Left lung (tissue), 10 donors: Measurements from ENCODE around the gene PPP1R1B. TPM values are rescaled to one million over a fixed set of nuclear protein-coding genes. Genes with fewer than 3 reads are reported as not detected.

ENCODE experiments used
- ATAC-seq: fragments of 200-7000 bp; cut with Tn5 transposase; one replicate; pipeline ENCODE4 v1.9.1; 2020; ENCODE audit warnings: moderate library complexity
- DNase-seq, 4 donors: peaks; one replicate each; pipeline ENCODE4 v3.0.0-alpha.2; 2013 to 2020
- H3K27ac ChIP-seq, 2 donors: fragments of 200-600 bp; sonication (generic) in 1 of 2; one replicate each; pipeline versions ENCODE4 v1.5.0 to v1.8.0; 2020 to 2021
- H3K27me3 ChIP-seq, 2 donors: fragments of 200-600 bp; sonication (generic) in 1 of 2; one replicate each; pipeline versions ENCODE4 v1.5.0 to v1.8.0; 2020 to 2021
- H3K36me3 ChIP-seq, 2 donors: fragments of 200-600 bp; sonication (generic) in 1 of 2; one replicate each; pipeline versions ENCODE4 v1.5.0 to v1.8.0; 2020 to 2021
- H3K4me1 ChIP-seq, 2 donors: fragments of 200-600 bp; one replicate each; pipeline ENCODE4 v1.8.0; 2021
- H3K4me3 ChIP-seq, 2 donors: fragments of 200-600 bp; sonication (generic) in 1 of 2; one replicate each; pipeline versions ENCODE4 v1.5.0 to v1.8.0; 2020 to 2021; ENCODE audit warnings: mild to moderate bottlenecking in 1 of 2
- H3K9me3 ChIP-seq, 2 donors: fragments of 200-600 bp; sonication (generic) in 1 of 2; one replicate each; pipeline versions ENCODE4 v1.5.0 to v1.8.0; 2020 to 2021
- CTCF ChIP-seq, 2 donors: fragments of 200-600 bp; sonication (generic) in 1 of 2; IDR thresholded peaks; one replicate each; pipeline versions ENCODE4 v1.5.0 to v1.8.0; 2021; ENCODE audit warnings: antibody characterized with exemption in 2 of 2
- intact Hi-C, 2 donors: fragments of 100-400 bp; cut with DNase I; formaldehyde crosslinking; loops; one replicate each; pipeline versions ENCODE4 v1.11.2 to v1.14.2; 2022
- polyA plus RNA-seq, 6 donors: library from polyadenylated mRNA; unstranded; fragments of 120-200 nt; gene quantifications; one replicate each; pipeline ENCODE4 v1.2.1, GENCODE V29; 2013; ENCODE audit not compliant: insufficient read length in 6 of 6
- total RNA-seq, 2 donors: library from RNA; stranded (reverse); fragmentation: NEBNext Ultra II Directional; extraction: Animal tissue kit (Norgen Biotek cat#: 25700); gene quantifications; one replicate each; pipeline ENCODE4 v1.2.1, GENCODE V29; 2021
- donor health status: DM: no; HTN: yes; CAD: no.
- donor health status: DM: no; HTN: no; CAD: no.

Gene PPP1R1B
- total and polyA plus RNA-seq, 8 donors = 10.6 to 66.4 (median 53.7) TPM

- no peak overlapping the region for H3K4me3 ChIP-seq
- DNase-seq (no peak), ATAC-seq (no peak)
- intact Hi-C loops = no loop called here
- H3K9me3 ChIP-seq = no peaks in the 10 kb centered on the region
- H3K27ac ChIP-seq = no peak overlapping the region
- H3K27me3 ChIP-seq = peaks cover 18 to 99% of the 10 kb centered on the region in 2 donors
- H3K36me3 ChIP-seq = no peaks in the 10 kb centered on the region
- no peak for TF ChIP-seq CTCF (IDR thresholded peaks at IDR 0.05)
- H3K4me1 ChIP-seq = peaks cover 0 to 4% of the 10 kb centered on the region in 2 donors
These were observed 14.4 kb upstream of the PPP1R1B start for GRCh38 chr17:39612291-39612894.

- peaks cover 12 to 99% of the 10 kb centered on the region in 2 donors for H3K27me3 ChIP-seq
These were observed 13.8 kb upstream of the PPP1R1B start for GRCh38 chr17:39612935-39613464.

GRCh38 chr17:39614545-39615157 is 12.1 kb upstream of the PPP1R1B start:
- no peaks in the 10 kb centered on the region for H3K9me3 ChIP-seq
- no peak for DNase-seq
- no peak for TF ChIP-seq CTCF (IDR thresholded peaks at IDR 0.05)
- H3K4me3 ChIP-seq = no peak overlapping the region
- H3K36me3 ChIP-seq = no peaks in the 10 kb centered on the region
- H3K4me1 ChIP-seq = peaks cover 0 to 15% of the 10 kb centered on the region in 2 donors
- intact Hi-C loops = no loop called here
- H3K27me3 ChIP-seq = peaks cover 0 to 99% of the 10 kb centered on the region in 2 donors
- no peak for ATAC-seq
- H3K27ac ChIP-seq = no peak overlapping the region

More at GRCh38 chr17:39612935-39613464, 13.8 kb upstream of the PPP1R1B start:
- H3K36me3 ChIP-seq = no peaks in the 10 kb centered on the region
- DNase-seq = no peak
- H3K27ac ChIP-seq = no peak overlapping the region
- H3K9me3 ChIP-seq = no peaks in the 10 kb centered on the region
- no peak for TF ChIP-seq CTCF (IDR thresholded peaks at IDR 0.05)
- intact Hi-C loops = no loop called here
- ATAC-seq = no peak
- peaks cover 0 to 6% of the 10 kb centered on the region in 2 donors for H3K4me1 ChIP-seq
- no peak overlapping the region for H3K4me3 ChIP-seq

GRCh38 chr17:39615434-39615833 is 11.3 kb upstream of the PPP1R1B start:
- DNase-seq = peak in 1 of 4 donors; percentile 59
- Histone ChIP-seq H3K27me3 (peaks cover 0 to 94% of the 10 kb centered on the region in 2 donors), H3K27ac (no peak overlapping the region), H3K9me3 (no peaks in the 10 kb centered on the region), H3K4me3 (no peak overlapping the region), H3K4me1 (peaks cover 0 to 15% of the 10 kb centered on the region in 2 donors), H3K36me3 (no peaks in the 10 kb centered on the region)
- TF ChIP-seq CTCF (IDR thresholded peaks at IDR 0.05) = no peak
- intact Hi-C loops = no loop called here
- no peak for ATAC-seq

GRCh38 chr17:39617100-39617445 is 9.7 kb upstream of the PPP1R1B start:
- ATAC-seq = no peak
- intact Hi-C loops = no loop called here
- TF ChIP-seq CTCF (IDR thresholded peaks at IDR 0.05) = no peak

More at GRCh38 chr17:39617100-39617445, 9.7 kb upstream of the PPP1R1B start:
- DNase-seq = no peak
- Histone ChIP-seq H3K4me3 (peak overlapping the region in 1 of 2 donors; percentile 43), H3K27ac (no peak overlapping the region), H3K9me3 (no peaks in the 10 kb centered on the region), H3K27me3 (peaks cover 0 to 84% of the 10 kb centered on the region in 2 donors), H3K4me1 (peaks cover 0 to 17% of the 10 kb centered on the region in 2 donors), H3K36me3 (no peaks in the 10 kb centered on the region)
